OCI-LY3 (cell line): ENCODE measurements around the gene TMCO6.

Source experiments
- H2AFZ ChIP-seq: fragments of 200-600, 300-600 bp; shearing (Covaris generic); 2 replicates; pipeline ENCODE4 v1.6.0; 2014; ENCODE audit warnings: antibody characterized with exemption, low read depth, low read length
- H3K27ac ChIP-seq: fragments of 200-600, 300-600 bp; sonication (generic); 2 replicates; pipeline ENCODE4 v1.5.1; 2014; ENCODE audit warnings: mild to moderate bottlenecking, low read length, moderate library complexity, mixed read lengths
- H3K27me3 ChIP-seq: fragments of 200-600, 300-600 bp; sonication (generic); 2 replicates; pipeline ENCODE4 v1.6.1; 2014; ENCODE audit warnings: low read depth, low read length, mixed read lengths
- H3K36me3 ChIP-seq: fragments of 200-600, 300-600 bp; sonication (generic); replicated peaks from 2 replicates; pipeline ENCODE3; 2014; ENCODE audit warnings: low read depth, low read length, mixed read lengths
- H3K4me1 ChIP-seq: fragments of 300-600, 200-600 bp; sonication (generic); 2 replicates; pipeline ENCODE4 v1.6.1; 2014; ENCODE audit warnings: low read length, mixed read lengths
- H3K4me2 ChIP-seq: fragments of 200-600, 300-600 bp; sonication (generic); 2 replicates; pipeline ENCODE4 v1.6.1; 2014; ENCODE audit warnings: low read length, mixed read lengths
- H3K4me3 ChIP-seq: fragments of 300-600, 200-600 bp; sonication (generic); 2 replicates; pipeline ENCODE4 v1.5.1; 2014; ENCODE audit warnings: antibody characterized with exemption, mild to moderate bottlenecking, low read length, moderate library complexity
- H3K79me2 ChIP-seq: fragments of 300-600, 200-600 bp; shearing (Covaris generic); 2 replicates; pipeline ENCODE4 v1.6.1; 2014; ENCODE audit warnings: mild to moderate bottlenecking, low read length, mixed read lengths
- H3K9ac ChIP-seq: fragments of 300-600, 200-600 bp; shearing (Covaris generic); 2 replicates; pipeline ENCODE4 v1.6.0; 2014; ENCODE audit warnings: mild to moderate bottlenecking, low read length, moderate library complexity
- H3K9me3 ChIP-seq: fragments of 200-600, 300-600 bp; shearing (Covaris generic); 2 replicates; pipeline ENCODE4 v1.6.1; 2014; ENCODE audit warnings: low read length, mixed read lengths; ENCODE audit not compliant: insufficient read depth
- H4K20me1 ChIP-seq: fragments of 200-600, 300-600 bp; sonication (generic); 2 replicates; pipeline ENCODE4 v1.6.1; 2016; ENCODE audit warnings: low read length, mixed read lengths; ENCODE audit not compliant: insufficient read depth
- EZH2phosphoT487 ChIP-seq: fragments of 200-600 bp; shearing (Covaris generic); IDR thresholded peaks from 2 replicates; pipeline ENCODE4 v1.6.1; 2018; ENCODE audit warnings: antibody characterized with exemption, mixed run types, low read depth
- TF ChIP-seq, protein P1 (sequence below): fragments of 200-600, 300-600 bp; sonication (generic); IDR thresholded peaks from 2 replicates; pipeline ENCODE4 v1.5.1; 2014; ENCODE audit warnings: antibody characterized with exemption, low read length, low read depth

Gene TMCO6

DNA sequence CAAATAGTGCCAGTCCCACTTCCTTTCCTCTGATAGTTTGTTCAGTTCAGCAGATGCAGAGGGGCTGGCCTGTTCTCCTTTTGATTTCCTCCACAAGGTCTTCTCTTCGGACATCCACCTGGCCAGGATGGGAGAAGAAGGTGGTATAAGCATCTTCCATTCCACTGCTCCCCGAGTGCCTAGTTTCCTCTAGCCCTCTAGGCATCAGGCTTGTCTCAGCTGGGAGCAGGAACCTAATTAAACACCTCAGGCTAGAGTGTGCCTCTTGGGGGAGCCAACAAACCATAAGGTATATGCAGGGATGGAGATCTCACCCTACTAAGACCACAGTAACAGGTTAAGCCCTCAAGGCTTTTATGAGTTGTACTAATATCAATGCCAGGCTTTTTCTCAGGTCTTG is 35.0 kb downstream of the TMCO6 start:
- H4K20me1 ChIP-seq: no peaks in the 10 kb centered on the region
- H3K36me3 ChIP-seq: peaks cover 8% of the 10 kb centered on the region
- H3K27me3 ChIP-seq: no peaks in the 10 kb centered on the region
- TF ChIP-seq, protein P1, sequence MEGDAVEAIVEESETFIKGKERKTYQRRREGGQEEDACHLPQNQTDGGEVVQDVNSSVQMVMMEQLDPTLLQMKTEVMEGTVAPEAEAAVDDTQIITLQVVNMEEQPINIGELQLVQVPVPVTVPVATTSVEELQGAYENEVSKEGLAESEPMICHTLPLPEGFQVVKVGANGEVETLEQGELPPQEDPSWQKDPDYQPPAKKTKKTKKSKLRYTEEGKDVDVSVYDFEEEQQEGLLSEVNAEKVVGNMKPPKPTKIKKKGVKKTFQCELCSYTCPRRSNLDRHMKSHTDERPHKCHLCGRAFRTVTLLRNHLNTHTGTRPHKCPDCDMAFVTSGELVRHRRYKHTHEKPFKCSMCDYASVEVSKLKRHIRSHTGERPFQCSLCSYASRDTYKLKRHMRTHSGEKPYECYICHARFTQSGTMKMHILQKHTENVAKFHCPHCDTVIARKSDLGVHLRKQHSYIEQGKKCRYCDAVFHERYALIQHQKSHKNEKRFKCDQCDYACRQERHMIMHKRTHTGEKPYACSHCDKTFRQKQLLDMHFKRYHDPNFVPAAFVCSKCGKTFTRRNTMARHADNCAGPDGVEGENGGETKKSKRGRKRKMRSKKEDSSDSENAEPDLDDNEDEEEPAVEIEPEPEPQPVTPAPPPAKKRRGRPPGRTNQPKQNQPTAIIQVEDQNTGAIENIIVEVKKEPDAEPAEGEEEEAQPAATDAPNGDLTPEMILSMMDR: no peak
- no peak for TF ChIP-seq EZH2phosphoT487
- H3K9ac ChIP-seq: no peak overlapping the region
- no peak overlapping the region for H3K4me3 ChIP-seq
- H3K27ac ChIP-seq: no peak overlapping the region
- no peak overlapping the region for H3K4me2 ChIP-seq
- no peak overlapping the region for H2AFZ ChIP-seq
- H3K4me1 ChIP-seq: no peaks in the 10 kb centered on the region
- no peaks in the 10 kb centered on the region for H3K9me3 ChIP-seq
- H3K79me2 ChIP-seq: no peaks in the 10 kb centered on the region

DNA sequence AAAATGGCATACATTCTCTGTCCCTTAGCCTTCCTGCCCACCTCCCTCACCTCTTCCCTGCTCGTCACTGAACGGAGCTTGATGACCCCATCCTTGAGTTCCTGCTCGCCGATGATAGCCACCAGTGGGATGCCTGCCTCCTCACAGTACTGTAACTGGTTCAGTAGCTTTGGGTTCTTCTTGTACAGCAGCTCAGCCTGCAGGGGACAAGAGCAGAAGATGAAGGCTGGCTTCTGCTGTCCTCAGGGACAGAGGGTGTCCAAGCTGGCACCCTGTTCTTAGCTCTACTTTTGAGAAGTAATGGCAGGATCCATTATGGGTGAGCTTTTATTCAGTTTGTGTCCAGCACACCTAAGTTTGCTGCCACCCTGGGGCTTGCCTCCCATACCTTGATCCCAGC is 35.4 kb downstream of the TMCO6 start:
- Histone ChIP-seq H3K4me3 (no peak overlapping the region), H3K27me3 (no peaks in the 10 kb centered on the region), H3K36me3 (peaks cover 8% of the 10 kb centered on the region), H3K4me2 (no peak overlapping the region), H3K79me2 (no peaks in the 10 kb centered on the region), H3K4me1 (no peaks in the 10 kb centered on the region), H3K9me3 (no peaks in the 10 kb centered on the region), H3K9ac (no peak overlapping the region), H4K20me1 (no peaks in the 10 kb centered on the region), H3K27ac (no peak overlapping the region), H2AFZ (no peak overlapping the region)
- no peak for TF ChIP-seq EZH2phosphoT487
- TF ChIP-seq, protein P1: no peak

DNA sequence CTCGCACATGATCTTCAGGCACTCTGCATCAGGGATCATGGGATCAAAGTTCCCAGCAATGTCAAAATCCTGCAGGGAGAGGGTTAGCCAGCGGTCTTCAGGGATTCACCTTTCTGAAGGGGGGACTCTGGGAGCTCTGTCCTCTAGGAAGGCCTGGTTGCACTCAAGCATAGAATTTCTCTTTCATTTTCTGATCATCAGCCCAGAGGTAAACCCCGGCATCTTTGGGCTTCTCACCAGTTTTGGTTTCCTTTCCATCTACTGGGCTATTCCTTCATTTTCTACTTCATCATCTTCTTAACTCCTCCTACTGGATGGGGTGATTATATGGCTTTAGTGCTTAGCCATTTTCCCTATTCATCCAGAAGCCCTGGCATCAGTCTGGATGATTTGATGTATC is 38.7 kb downstream of the TMCO6 start:
- Histone ChIP-seq H3K4me3 (no peak overlapping the region), H3K36me3 (peaks cover 5% of the 10 kb centered on the region), H3K9ac (no peak overlapping the region), H3K4me1 (no peaks in the 10 kb centered on the region), H3K9me3 (no peaks in the 10 kb centered on the region), H3K4me2 (no peak overlapping the region), H3K27me3 (no peaks in the 10 kb centered on the region), H3K27ac (no peak overlapping the region), H2AFZ (no peak overlapping the region), H3K79me2 (no peaks in the 10 kb centered on the region), H4K20me1 (no peaks in the 10 kb centered on the region)
- TF ChIP-seq, protein P1: no peak
- no peak for TF ChIP-seq EZH2phosphoT487

DNA sequence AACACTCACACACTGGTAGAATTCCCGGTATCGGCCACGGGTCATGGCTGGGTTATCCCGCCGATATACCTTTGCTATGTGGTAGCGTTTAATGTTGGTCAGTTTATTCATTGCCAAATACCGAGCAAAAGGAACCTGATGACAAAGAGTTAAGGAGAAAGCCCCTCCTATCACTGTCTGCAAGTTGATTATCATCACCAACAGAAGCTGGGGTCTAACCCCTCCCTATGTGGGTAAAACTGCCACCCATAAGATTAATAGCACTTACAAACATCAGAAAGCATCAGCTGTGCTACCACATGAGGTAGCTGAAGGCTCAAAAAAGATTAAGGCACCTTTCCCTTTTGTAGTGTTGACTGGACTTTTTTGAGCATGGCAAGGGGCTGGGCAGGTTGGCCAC is 39.7 kb downstream of the TMCO6 start:
- Histone ChIP-seq H2AFZ (no peak overlapping the region), H3K4me2 (no peak overlapping the region), H3K27ac (no peak overlapping the region), H4K20me1 (no peaks in the 10 kb centered on the region), H3K4me3 (no peak overlapping the region), H3K79me2 (no peaks in the 10 kb centered on the region), H3K4me1 (no peaks in the 10 kb centered on the region), H3K9ac (no peak overlapping the region), H3K27me3 (no peaks in the 10 kb centered on the region), H3K36me3 (peaks cover 5% of the 10 kb centered on the region), H3K9me3 (no peaks in the 10 kb centered on the region)
- TF ChIP-seq, protein P1: no peak
- TF ChIP-seq EZH2phosphoT487: no peak
